Measurements from ENCODE around the gene SYT6. TPM values are rescaled to one million over a fixed set of nuclear protein-coding genes. Genes with fewer than 3 reads are reported as not detected.

The SYT6 gene
- total and polyA plus RNA-seq, 2 of the 13 experiments (the other 11 are each of a cell fraction or from before 2014, with no cell fraction given): not detected

DNA sequence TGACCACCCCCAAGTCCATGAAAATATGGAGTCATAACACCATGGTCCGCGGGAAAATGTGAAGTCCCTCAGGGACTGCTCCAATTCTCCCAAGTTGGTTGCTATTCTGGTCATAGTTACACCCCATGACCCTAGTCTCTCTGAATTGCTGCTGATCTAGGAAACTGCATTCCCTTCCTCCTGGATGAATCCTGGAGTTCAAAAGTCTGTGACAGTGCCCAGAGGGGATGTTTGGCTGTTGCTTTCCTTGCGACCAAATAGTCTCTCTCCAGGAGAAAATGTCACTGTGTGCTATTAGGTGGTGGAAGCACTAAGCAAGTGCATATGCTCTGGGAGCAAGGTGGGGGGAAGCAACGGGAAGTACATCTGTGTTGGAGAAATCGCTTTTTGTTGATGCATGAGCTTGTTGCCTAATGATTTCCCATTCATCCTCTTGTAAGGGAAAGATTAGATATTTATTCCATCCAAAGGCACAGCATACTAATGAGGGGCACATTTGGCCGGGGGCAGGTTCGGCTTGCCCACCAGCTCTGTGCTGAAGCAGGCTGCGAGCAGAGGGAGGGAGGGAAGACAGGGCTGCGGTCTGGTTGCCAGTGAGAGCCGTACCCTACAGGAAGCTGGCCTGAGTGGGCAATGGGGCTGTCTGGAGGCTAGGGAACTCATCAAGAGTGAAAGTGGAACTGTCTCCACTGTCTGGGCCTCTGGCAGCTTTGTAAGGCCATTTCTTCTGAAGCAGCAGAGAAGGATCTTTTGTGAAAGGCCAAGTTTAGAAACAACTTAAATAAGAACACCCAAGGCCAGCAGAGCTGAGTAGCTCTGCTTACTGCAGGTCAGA is 27.2 kb downstream of the SYT6 start:
- Histone ChIP-seq H2AFZ (ENCODE audit: low read length) (no peak overlapping the region), H3K9me3 (ENCODE audit: low read length) (no peaks in the 10 kb centered on the region), H4K20me1 (ENCODE audit: insufficient read depth, low read length) (no peaks in the 10 kb centered on the region), H3K4me2 (ENCODE audit: low read depth, low read length) (no peak overlapping the region), H3K4me1 (ENCODE audit: insufficient read depth, low read length) (no peaks in the 10 kb centered on the region), H3K27ac (ENCODE audit: extremely low read length, insufficient read depth, low read length) (no peak overlapping the region), H3K4me3 (replicated peaks in 1 of 3; ENCODE audit: insufficient read depth in 1 of 3, low read depth in 2 of 3, low read length in 3 of 3) (no peak overlapping the region), H3K79me2 (ENCODE audit: insufficient read depth, low read length) (no peaks in the 10 kb centered on the region), H3K36me3 (replicated peaks in 1 of 2; ENCODE audit: control insufficient read depth in 1 of 2, insufficient read depth in 2 of 2, low read length in 2 of 2) (no peaks in the 10 kb centered on the region), H3K9ac (ENCODE audit: insufficient read depth, low read depth, low read length) (no peak overlapping the region), H3K27me3 (ENCODE audit: control insufficient read depth in 1 of 2, insufficient read depth in 2 of 2, low read length in 2 of 2) (peaks cover 0 to 13% of the 10 kb centered on the region in 2 experiments; a peak in 3 of 5 replicates)
- DNase-seq (ENCODE audit: low spot score) (no peak), FAIRE-seq (no peak), ATAC-seq (no peak)
- intact Hi-C loops (cut with micrococcal nuclease; ENCODE audit: unreplicated experiment) (no loop called here), in situ Hi-C loops (cut with HindIII; ENCODE audit: extremely low pct_ligation_motif_present, low pct_unique_long_range_greater_than_20kb) (no loop called here)
- no peak for TF ChIP-seq ZNF790 (CRISPR knock-in tag; IDR thresholded peaks at IDR 0.05; ENCODE audit: borderline replicate concordance)
- TF ChIP-seq NR3C1 (CRISPR knock-in tag; IDR thresholded peaks at IDR 0.05): no peak
- no peak for TF ChIP-seq RBM22 (optimal IDR thresholded peaks at IDR 0.05; ENCODE audit: low read length)
- TF ChIP-seq MAFG (CRISPR knock-in tag; IDR thresholded peaks at IDR 0.05): no peak
- TF ChIP-seq ZNF501 (CRISPR knock-in tag; IDR thresholded peaks at IDR 0.05): no peak
- TF ChIP-seq, protein P1, sequence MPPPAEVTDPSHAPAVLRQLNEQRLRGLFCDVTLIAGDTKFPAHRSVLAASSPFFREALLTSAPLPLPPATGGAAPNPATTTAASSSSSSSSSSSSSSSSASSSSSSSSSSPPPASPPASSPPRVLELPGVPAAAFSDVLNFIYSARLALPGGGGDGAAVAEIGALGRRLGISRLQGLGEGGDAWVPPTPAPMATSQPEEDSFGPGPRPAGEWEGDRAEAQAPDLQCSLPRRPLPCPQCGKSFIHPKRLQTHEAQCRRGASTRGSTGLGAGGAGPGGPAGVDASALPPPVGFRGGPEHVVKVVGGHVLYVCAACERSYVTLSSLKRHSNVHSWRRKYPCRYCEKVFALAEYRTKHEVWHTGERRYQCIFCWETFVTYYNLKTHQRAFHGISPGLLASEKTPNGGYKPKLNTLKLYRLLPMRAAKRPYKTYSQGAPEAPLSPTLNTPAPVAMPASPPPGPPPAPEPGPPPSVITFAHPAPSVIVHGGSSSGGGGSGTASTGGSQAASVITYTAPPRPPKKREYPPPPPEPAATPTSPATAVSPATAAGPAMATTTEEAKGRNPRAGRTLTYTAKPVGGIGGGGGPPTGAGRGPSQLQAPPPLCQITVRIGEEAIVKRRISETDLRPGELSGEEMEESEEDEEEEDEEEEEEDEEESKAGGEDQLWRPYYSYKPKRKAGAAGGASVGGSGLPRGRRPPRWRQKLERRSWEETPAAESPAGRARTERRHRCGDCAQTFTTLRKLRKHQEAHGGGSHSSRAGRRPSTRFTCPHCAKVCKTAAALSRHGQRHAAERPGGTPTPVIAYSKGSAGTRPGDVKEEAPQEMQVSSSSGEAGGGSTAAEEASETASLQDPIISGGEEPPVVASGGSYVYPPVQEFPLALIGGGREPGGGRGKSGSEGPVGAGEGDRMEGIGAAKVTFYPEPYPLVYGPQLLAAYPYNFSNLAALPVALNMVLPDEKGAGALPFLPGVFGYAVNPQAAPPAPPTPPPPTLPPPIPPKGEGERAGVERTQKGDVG (CRISPR knock-in tag; IDR thresholded peaks at IDR 0.05; ENCODE audit: borderline replicate concordance): no peak
- TF ChIP-seq FOXK2 (IDR thresholded peaks at IDR 0.05): no peak
- TF ChIP-seq GATAD2A (CRISPR knock-in tag; IDR thresholded peaks at IDR 0.05): no peak
- TF ChIP-seq U2AF2 (IDR thresholded peaks at IDR 0.05; ENCODE audit: low read depth, low read length): no peak
- ChIA-PET POLR2A (no interaction called here), CTCF (ENCODE audit: low intra/inter-chr PET ratio, low total read pairs) (no interaction called here)
- no TSS peak for BruUV-seq (replicated peaks)
- 6% methylated on average over 8 of the region's 10 CpGs for WGBS (ENCODE audit: low lambda C conversion rate)

Measured in HepG2 (cell line).